GM18867 (cell line): ENCODE data around the gene LTB4R2.
"Not testable (repeated sequence)": the region's sequence is repeated elsewhere in the genome, so short reads cannot be mapped to it uniquely, and the experiment has no call there.

Experiments used
- ATAC-seq: cut with Tn5 transposase; IDR thresholded peaks from one replicate; pipeline ENCODE4 v1.9.1; 2021; ENCODE audit warnings: mild to moderate bottlenecking, moderate library complexity; ENCODE audit not compliant: unreplicated experiment

Gene LTB4R2

DNA sequence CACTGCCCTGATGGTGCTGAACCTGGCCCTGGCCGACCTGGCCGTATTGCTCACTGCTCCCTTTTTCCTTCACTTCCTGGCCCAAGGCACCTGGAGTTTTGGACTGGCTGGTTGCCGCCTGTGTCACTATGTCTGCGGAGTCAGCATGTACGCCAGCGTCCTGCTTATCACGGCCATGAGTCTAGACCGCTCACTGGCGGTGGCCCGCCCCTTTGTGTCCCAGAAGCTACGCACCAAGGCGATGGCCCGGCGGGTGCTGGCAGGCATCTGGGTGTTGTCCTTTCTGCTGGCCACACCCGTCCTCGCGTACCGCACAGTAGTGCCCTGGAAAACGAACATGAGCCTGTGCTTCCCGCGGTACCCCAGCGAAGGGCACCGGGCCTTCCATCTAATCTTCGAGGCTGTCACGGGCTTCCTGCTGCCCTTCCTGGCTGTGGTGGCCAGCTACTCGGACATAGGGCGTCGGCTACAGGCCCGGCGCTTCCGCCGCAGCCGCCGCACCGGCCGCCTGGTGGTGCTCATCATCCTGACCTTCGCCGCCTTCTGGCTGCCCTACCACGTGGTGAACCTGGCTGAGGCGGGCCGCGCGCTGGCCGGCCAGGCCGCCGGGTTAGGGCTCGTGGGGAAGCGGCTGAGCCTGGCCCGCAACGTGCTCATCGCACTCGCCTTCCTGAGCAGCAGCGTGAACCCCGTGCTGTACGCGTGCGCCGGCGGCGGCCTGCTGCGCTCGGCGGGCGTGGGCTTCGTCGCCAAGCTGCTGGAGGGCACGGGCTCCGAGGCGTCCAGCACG, 6.1 kb downstream of the LTB4R2 start:
- no peak for ATAC-seq

DNA sequence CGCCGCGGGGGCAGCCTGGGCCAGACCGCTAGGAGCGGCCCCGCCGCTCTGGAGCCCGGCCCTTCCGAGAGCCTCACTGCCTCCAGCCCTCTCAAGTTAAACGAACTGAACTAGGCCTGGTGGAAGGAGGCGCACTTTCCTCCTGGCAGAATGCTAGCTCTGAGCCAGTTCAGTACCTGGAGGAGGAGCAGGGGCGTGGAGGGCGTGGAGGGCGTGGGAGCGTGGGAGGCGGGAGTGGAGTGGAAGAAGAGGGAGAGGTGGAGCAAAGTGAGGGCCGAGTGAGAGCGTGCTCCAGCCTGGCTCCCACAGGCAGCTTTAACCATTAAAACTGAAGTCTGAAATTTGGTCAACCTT, 6.6 kb downstream of the LTB4R2 start:
- no peak for ATAC-seq

DNA sequence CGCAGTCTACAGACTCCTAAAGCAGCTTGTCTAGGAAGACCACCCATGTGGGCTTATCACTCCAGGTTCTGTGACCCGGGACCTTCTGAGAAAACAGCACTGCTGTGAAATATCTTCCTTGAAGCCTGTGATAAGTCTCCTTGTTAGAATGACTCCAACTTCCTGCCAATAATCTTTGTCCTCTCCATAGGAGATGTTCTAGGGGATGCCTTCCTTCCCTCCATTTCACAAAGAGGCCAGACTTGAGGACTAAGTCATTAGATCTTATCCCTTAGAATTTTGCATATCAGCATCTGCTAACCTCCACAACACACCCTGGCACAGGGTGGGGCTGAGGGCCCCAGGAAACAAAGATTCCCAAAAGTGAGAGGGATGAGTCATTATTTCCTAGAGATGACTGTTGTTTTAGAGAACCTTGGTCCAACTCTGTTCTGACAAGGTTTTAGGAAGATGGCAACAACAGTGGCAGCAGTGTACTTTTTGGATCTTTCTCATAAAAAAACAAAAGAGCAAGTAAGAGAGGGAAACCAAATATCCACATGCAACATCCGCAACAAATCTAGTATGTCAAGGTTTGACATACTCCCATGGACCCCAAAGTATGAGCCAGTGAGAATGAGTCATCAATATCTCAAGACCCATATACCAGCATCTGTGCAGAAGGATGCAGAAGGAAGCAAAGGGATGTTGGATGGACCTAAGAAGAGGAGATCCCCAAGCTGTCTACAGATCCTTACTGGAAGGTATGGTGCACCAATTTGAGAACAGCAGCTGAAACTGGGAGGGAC, 7.4 kb downstream of the LTB4R2 start:
- no peak for ATAC-seq

DNA sequence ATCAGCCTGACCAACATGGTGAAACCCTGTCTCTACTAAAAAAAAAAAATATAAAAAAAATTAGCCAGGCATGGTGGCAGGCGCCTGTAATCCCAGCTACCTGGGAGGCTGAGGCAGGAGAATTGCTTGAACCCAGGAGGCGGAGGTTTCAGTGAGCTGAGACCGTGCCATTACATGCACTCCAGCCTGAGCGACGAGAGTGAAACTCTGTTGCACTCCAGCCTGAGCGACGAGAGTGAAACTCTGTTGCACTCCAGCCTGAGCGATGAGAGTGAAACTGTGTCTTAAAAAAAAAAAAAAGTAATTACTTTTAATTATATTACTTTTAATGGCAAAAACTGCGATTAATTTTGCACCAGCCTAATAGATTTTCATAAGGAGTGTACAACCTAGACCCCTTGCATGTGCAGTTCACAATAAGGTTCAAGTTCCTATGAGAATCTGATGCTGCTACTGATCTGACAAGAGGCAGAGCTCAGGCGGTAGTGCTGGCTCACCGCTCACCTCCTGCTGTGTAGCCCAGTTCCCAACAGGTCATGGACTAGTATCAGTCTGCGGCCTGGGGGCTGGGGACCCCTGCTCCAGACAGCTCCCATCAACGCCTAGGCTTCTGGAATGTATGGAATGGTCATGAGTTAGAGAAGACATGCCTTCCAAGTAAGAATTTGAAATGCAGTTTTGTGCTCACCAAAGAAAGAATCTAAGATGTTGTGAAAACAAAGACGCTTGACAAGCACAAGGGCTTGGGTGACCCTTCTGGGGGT, 11.5 kb downstream of the LTB4R2 start:
- no peak for ATAC-seq

DNA sequence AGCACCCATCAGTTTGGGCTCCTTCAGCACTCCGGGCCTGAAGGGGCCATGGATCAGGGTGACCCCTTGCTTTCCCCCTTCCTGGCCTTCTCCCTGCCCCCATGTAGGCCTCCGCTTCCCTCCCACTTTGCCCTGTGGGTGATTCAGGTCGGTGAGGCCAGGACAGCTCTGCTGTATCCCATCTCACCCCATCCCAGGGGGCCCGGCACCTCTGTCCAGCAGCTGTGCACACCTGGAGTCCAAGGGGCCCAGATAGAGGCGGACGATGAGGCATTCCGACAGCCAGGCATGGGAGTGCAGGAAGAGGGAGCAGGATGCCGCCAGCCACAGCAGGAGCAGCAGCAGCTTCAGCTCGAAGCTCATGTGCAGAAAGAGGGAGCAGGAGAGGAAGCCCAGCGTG, 12.7 kb downstream of the LTB4R2 start:
- ATAC-seq, result no peak

DNA sequence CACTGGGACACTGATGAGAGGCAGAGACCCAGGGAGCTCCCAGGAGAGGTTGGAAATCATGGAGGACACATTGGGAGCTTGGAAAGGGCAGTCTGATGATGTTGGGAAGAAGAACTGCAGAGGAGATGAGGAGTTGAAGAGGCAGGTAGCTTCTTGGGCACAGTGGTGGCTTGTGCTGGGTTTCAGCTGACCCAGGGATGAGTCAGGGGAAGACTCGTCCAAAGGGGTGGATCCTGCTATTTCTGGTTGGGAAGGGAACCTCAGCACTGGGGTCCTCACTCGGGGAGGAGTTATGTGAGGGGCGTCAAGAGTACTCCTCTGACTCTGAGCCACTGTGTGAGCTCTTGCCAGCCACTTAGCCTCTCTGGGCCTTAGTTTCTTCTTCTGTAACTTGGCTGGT, 13.4 kb downstream of the LTB4R2 start:
- no peak for ATAC-seq

DNA sequence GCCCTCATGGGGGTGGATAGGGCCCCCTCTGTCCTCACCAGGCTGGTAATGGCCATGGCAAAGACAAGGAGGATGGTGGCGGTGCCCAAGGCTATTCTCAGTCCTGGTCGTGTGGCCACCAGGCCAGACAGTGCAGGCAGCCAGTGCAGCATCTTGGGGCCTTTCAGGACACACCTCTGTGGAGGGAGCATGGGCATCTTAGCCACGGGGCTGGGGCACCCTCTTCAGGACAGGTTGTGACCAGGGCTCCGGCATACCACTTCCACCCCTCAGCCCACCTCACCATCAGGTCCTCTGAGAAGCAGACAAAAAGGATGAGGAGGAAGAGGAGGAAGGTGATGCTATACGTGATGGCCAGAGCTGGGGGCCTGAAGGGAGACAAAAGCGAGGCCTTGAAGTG, 14.1 kb downstream of the LTB4R2 start:
- no peak for ATAC-seq

DNA sequence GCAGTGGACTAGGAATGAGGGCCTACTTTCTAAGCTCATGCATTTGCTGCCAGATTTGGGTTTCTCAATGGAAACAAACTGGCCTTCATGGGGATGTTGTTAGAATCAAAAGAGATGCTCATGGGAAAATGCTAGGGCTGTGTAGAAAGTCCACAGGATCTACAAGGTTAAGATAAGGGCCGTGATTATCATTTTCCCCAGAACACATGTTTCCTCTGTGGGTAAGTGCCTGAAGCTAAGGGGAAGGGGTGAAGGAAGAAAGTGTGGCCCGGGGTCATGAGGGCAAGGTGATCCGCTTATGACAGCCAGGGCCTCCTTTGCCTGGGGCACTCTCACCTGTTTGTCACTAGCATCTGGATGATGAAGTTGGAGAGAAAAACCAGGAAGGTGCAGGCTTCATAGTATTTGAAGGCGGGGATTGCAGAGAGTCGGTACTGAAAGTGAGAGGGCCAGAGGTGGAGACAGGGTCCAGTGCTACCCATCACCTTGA, 15.1 kb downstream of the LTB4R2 start:
- ATAC-seq, result no peak

DNA sequence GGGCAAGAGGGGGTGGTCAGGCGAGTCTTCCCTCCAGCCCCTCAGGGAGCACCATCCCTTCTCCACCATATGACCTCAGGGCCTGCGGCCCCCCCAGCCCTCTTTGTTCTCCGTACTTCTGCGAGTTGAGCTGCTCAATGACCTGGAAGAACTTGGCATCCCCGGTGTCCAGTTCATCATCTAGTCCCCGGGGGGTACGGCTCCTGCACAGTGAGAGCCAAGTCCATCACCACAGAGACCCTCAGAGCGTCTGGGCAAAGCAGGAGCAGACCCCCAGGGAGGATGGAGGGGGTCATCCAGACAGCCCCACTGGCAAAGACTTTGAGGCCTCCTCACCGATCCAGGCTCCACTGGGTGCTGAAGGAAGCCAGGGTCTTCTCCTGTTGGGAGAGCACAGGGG, 16.0 kb downstream of the LTB4R2 start:
- ATAC-seq, result no peak

DNA sequence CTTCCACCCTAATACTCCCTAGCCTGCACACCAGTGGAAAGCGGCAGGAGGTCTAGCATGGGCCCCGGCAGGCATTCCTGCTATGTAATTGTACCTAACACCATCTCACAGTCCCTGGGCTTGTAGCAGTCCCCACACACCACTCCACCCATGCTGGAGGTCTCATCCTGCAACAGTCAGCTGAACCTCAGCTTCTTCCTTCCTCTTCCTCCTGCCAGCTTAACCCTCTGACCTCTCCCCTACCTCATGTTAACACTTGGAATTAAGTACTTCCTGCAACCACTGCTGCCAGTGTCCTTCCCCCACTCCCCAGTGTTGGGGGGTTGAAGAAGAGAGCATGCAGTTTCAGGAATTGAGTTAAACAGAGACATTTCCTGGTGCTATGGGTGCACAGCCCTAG, 17.4 kb downstream of the LTB4R2 start:
- ATAC-seq, result no peak

DNA sequence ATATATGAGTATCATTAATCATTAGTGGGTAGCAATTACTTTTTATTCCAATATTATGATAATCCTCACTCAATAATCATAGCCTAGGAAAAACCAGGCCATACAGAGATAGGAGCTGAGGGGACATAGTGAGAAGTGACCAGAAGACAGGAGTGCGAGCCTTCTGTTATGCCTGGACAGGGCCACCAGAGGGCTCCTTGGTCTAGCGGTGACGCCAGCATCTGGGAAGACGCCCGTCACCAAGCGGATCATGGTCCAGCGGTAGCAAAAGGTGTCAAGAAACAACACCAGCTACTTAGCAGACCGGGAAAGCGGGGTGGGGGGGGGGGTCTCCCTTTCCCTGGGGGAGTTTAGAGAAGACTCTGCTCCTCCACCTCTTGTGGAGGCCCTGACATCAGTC, 18.0 kb downstream of the LTB4R2 start:
- not testable (repeated sequence) for ATAC-seq

DNA sequence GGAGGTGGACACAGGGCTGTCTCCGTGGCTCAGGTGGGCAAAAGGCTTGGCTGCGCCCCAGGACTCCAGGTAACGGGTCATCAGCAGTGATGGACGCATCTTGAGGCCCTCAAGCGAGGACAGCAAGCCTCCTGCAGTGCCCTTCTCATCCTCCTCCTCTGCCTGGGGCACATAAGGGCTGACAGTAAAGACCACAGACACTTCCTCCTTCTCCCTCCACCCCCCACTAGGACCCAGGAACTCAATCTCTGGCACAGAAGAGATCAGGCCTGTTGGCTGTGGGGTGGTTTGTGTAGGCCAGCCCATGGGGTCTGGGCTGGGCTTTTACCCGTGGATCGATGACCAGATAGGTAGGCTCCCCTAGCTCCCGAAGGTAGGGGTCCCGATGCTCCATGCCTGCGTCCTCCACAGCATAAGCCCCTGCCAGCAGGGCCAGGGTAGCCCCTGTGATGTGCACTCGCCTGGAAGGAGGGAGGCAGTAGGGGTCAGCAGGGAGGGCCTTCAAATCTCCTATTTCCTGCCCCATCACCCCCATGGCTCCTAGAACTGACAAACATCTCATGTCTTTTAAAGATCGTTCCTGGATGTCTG, 19.2 kb downstream of the LTB4R2 start:
- no peak for ATAC-seq

DNA sequence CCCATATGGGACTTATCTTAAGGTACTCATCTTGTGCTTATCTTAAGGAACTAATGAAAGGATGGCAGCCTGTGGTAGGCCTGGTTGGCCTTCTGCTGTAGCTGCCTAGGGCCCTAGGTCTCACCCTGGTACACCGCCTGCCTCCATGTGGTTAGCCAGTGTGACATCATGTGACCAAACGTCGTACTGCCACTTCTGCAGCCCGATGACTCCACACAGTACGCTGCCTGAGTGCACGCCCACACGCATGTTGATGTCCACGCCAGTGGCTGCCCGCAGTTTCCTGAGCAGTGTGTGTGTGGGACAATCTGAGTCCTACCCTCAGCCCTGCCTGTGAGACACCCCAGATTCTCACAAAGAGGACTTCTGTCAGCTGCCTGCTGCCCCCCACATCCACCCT, 19.8 kb downstream of the LTB4R2 start:
- ATAC-seq, result no peak

DNA sequence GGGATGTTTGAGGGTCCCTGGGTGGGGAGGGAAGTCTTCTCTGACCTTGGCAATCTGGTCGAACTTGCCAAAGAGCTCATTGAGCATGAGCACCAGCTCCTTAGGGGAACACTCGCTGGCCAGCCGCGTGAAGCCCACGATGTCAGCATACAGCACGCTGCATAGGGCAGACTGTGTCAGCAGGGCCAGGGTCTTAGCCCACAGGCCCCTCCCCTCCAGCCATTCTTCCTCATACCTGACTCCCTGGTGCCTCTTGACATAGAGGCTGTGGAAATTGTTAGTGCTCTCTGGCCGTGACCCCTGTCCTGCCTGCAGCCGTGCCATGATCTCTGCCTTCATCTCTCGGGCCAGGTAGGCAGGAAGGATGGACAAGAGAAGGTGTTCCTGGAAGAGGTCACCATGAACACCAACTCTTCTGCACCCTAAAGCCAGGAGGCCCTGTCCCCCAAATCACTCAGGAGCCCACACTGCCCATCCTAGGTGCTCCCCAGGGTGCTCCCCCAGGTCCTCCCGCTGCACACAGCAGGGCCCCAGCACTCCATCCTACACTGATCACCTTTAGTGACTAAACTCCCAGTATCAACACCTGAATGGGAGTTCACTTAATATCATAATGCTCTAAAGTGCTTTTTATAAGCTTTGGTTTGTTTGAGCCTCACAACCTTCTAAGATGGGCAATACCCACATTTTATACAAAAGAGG, 21.2 kb downstream of the LTB4R2 start:
- ATAC-seq, result no peak

DNA sequence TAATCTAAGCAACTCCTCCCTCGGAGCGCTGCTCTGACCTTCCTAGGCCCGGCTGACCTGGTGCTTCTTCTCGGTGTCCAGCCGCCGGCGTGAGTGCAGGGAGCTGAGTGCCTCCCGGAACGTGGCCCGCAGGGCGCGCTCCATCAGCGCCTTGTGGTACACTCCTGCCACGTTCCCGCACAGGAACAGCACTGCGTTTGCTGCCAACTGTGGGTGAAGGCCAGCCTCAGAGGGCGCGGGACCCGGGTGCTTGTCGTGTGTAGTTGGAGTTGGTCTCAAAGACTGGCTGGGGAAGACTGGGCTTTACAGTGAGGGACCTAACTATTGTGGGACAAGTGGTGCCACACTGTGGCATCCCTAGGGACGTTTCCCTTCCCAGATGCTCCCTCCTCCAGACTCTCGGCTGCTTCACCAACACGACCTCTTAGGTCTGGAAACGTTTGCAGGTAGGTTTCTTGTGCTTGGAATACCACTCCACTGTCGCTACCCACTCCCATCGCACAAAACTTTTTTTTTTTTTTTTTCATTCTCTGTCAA, 21.9 kb downstream of the LTB4R2 start:
- no peak for ATAC-seq

DNA sequence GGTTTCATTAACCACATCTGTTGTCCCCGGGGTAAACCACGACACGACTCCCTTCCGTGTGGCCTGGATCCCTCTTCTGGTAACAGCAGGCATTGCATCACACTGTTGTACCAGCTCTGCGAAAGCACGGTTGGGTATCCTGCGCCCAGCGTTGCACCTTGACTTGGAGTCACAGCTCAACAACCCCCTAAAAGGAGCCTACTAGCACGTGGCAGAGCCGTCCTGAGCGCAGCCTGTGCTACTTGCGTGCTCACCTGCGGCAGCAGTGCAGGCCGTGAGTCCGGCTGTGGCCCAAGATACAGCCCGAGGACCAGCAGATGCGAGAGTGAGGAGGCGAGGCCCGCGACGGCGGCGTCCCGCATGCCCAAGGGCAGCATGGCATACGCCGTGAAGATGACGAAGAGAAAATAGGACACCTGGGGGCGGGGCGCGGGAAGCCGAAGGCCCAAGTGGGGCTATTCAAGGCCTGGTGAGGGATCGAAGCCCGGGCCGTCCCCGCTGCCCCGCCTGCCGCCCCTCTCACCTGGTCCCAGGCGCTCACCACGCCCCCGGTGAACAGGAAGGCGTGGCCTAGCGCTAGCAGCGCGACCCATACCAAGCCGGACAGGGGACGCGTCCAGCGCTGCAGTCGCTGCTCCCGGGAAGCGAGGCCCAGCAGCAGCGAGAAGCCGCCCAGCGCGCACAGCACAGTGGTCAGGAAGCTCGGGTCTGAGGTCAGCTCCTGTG, 22.5 kb downstream of the LTB4R2 start:
- peak; percentile 84 for ATAC-seq

DNA sequence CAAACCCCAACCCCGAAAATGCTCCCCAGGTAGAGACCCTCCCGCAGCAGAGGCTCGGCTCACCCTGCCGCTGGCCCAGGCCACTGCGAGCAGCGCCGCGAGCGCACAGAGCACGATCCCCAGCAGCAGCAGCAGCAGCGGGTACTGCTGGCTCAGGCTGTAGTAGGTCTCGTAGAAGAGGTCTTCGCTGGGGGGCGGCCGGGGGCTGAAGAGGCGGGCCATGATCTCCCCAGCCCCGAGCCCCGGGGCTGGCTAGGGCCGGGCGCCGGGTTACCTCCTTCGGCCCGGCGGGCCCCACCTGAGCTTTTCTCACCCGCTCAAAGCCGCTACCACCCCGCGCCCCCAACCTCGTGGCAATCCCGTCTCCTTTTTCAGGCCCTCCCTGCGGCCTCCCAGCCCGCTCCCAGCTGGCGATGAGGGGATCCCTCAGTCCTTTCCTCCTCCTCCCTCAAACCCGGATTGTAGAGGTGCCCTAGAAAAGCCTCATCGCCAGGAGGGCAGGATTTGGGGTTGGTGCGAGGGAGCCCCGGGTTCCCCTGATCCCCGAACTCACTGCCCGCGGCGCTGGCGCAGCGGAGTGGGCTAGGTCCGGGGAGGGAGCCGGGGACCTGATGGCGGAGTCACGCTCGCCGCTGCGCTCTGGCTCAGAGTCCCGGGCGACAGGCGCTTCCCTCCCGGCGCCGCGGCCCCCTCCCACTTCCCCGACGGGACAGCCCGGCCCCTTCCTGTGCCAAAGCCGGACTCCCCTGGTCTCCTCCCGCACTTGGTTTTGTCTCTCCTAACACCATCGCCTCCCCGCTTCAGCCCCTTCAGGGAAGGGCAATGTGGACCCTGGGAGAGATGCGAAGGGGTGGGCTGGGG, 24.7 kb downstream of the LTB4R2 start, which contains the start of gene ADCY4:
Gene ADCY4 (minus strand): TSS at position 641 of the 861 bp plus-strand sequence. CDS start 419 bp downstream, at position 222.
- no peak for ATAC-seq

DNA sequence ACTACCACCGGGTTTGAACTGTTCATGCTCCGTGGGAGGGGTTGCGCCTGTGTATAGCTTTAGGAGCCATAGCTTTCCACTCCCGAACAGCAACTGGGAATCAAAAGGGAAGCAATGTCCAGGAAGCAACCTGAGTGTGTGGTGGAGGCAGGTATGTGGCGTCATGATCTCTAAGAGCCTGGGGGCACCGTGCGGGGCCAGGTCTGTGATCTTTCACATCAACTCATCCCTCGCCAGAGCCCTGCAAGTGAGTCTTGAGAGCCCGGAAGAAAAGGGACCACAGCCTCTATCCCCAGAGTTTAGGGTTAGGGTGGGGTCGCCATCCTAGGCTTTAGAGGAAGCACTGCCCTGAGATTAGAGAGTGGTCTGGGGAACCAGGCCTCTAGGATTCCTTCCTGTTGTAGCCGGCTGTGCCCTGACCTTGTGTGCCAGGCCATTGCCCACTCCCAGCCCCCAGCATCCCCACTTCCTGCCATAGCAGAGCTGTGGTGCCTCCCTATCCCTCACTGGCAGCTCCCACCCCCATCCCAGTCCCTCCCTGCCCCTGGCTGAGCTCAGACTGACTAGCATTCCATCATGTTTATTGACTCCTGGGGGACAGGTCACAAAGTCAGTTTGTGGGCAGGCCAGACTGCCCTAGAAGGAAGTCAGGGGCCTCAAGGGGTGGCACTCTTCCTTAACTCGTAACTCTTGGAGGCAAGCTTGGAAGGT, 25.7 kb downstream of the LTB4R2 start:
- no peak for ATAC-seq
